Right ventricle myocardium superior (tissue), 1 donor: Measurements from ENCODE around the gene GGT7. TPM values are rescaled to one million over a fixed set of nuclear protein-coding genes. Genes with fewer than 3 reads are reported as not detected.

Source experiments
- ATAC-seq: fragments of 200-7000 bp; cut with Tn5 transposase; one replicate; pipeline ENCODE4 v1.9.1; 2020; ENCODE audit warnings: mild to moderate bottlenecking; ENCODE audit not compliant: poor library complexity
- DNase-seq: peaks from one replicate; pipeline ENCODE4 v3.0.0-alpha.2; 2020
- intact Hi-C: fragments of 100-400 bp; cut with DNase I; formaldehyde crosslinking; loops from one replicate; pipeline ENCODE4 v1.11.2; 2022
- total RNA-seq: library from RNA; stranded (reverse); fragmentation: NEBNext Ultra II Directional; extraction: Animal tissue kit (Norgen Biotek cat#: 25700); gene quantifications from one replicate; pipeline ENCODE4 v1.2.1, GENCODE V29; 2021
- donor health status: DM: no; HTN: yes; CAD: no; lungs with severe emphysema.

The GGT7 gene
- total RNA-seq, 1 donor from 2014 or later = 21.0 TPM

- DNase-seq (no peak), ATAC-seq (no peak)
- intact Hi-C loops = no loop called here
These were observed 11.1 kb downstream of the GGT7 start for GRCh38 chr20:34861386-34862084.

- intact Hi-C loops = no loop called here
- DNase-seq (no peak), ATAC-seq (no peak)
These were observed 12.7 kb downstream of the GGT7 start for GRCh38 chr20:34859826-34860545.

- intact Hi-C loops = no loop called here
- no peak for ATAC-seq
- no peak for DNase-seq
These were observed 13.3 kb downstream of the GGT7 start for GRCh38 chr20:34859367-34859766.

- DNase-seq (no peak), ATAC-seq (no peak)
- intact Hi-C loops = no loop called here
These were observed 20.4 kb downstream of the GGT7 start for GRCh38 chr20:34852298-34852697.

- DNase-seq (no peak), ATAC-seq (no peak)
- intact Hi-C loops = no loop called here
These were observed 21.7 kb downstream of the GGT7 start for GRCh38 chr20:34850969-34851368.

- ATAC-seq (no peak), DNase-seq (no peak)
- intact Hi-C loops = no loop called here
These were observed 22.9 kb downstream of the GGT7 start for GRCh38 chr20:34849778-34850177.

GRCh38 chr20:34848597-34848996 lies 24.1 kb downstream of the GGT7 start:
- intact Hi-C loops = no loop called here
- no peak for DNase-seq
- ATAC-seq = no peak

GRCh38 chr20:34843421-34843820 lies 29.2 kb downstream of the GGT7 start:
- DNase-seq (no peak), ATAC-seq (no peak)
- intact Hi-C loops = no loop called here

- DNase-seq (no peak), ATAC-seq (no peak)
- intact Hi-C loops = no loop called here
These were observed 30.5 kb downstream of the GGT7 start for GRCh38 chr20:34842143-34842542.

GRCh38 chr20:34834459-34834893 lies 38.2 kb downstream of the GGT7 start:
- intact Hi-C loops = no loop called here
- DNase-seq (no peak), ATAC-seq (peak; percentile 48)

GRCh38 chr20:34831936-34832335 lies 40.7 kb downstream of the GGT7 start:
- DNase-seq (no peak), ATAC-seq (no peak)
- intact Hi-C loops = no loop called here

GRCh38 chr20:34829191-34829590 lies 43.5 kb downstream of the GGT7 start:
- no peak for ATAC-seq
- DNase-seq = no peak
- intact Hi-C loops = no loop called here

- intact Hi-C loops = no loop called here
- peak; percentile 91 for DNase-seq
- peak; percentile 89 for ATAC-seq
These were observed 46.9 kb downstream of the GGT7 start, which contains the start of gene NCOA6 for GRCh38 chr20:34825530-34826362. NCOA6 (minus strand) TSS chr20:34825651; CDS start chr20:34782355, 43,296 bp downstream.

GRCh38 chr20:34824806-34825529 lies 47.7 kb downstream of the GGT7 start:
- peak; percentile 79 for ATAC-seq
- intact Hi-C loops = no loop called here
- DNase-seq = peak; percentile 77

GRCh38 chr20:34824452-34824805 lies 48.2 kb downstream of the GGT7 start:
- peak; percentile 57 for DNase-seq
- intact Hi-C loops = no loop called here
- peak; percentile 62 for ATAC-seq

GRCh38 chr20:34824026-34824425 lies 48.6 kb downstream of the GGT7 start:
- intact Hi-C loops = no loop called here

GRCh38 chr20:34820805-34821578 lies 51.7 kb downstream of the GGT7 start:
- intact Hi-C loops = no loop called here
- ATAC-seq (no peak), DNase-seq (no peak)

More at GRCh38 chr20:34824026-34824425, 48.6 kb downstream of the GGT7 start:
- DNase-seq (no peak), ATAC-seq (no peak)

GRCh38 chr20:34817801-34818200 lies 54.9 kb downstream of the GGT7 start:
- no peak for DNase-seq
- ATAC-seq = no peak
- intact Hi-C loops = no loop called here
